ENCODE measurements around the gene TMEM176A. TPM values are rescaled to one million over a fixed set of nuclear protein-coding genes. Genes with fewer than 3 reads are reported as not detected.

TMEM176A gene
- total and polyA plus RNA-seq, 9 donors, result 6.2 to 19.4 (median 13.8) TPM

GRCh38 chr7:150814328-150815001 is 13.9 kb downstream of the TMEM176A start:
- Histone ChIP-seq H3K4me3 (ENCODE audit: low read length) (no peak overlapping the region), H3K27me3 (ENCODE audit: control insufficient read depth, insufficient read depth, low read length) (no peaks in the 10 kb centered on the region), H3K9me3 (replicated peaks; ENCODE audit: control insufficient read depth, low read depth, low read length) (peaks cover 9% of the 10 kb centered on the region), H3K36me3 (ENCODE audit: control insufficient read depth, insufficient read depth, low read length) (no peaks in the 10 kb centered on the region), H3K27ac (ENCODE audit: low read length) (no peak overlapping the region), H3K4me1 (ENCODE audit: control insufficient read depth, insufficient read depth, low read length) (no peaks in the 10 kb centered on the region)
- 63% methylated on average over 5 of the region's 7 CpGs for WGBS (ENCODE audit: insufficient coverage)
- no peak for DNase-seq

DNA sequence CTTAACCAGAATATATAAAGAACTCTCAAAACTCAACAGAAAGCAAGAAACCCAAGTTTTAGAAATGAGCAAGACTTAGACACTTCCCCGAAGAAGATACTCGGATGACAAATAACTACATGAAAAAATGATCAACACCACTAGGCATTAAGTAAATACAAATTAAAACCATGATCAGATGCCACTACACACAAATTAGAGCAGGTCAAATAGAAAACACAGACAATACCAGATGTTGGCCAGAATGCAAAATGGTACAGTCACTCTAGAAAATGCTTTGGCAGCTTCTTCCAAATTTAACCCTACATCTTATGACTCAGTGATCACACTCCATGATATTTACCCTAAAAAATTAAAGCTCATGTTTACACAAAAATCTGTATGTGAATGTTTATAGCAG is 18.4 kb downstream of the TMEM176A start:
- no peak overlapping the region for H3K27ac ChIP-seq (ENCODE audit: low read length)
- DNase-seq, result no peak
- H3K36me3 ChIP-seq (ENCODE audit: control insufficient read depth, insufficient read depth, low read length), result no peaks in the 10 kb centered on the region
- H3K27me3 ChIP-seq (ENCODE audit: control insufficient read depth, insufficient read depth, low read length), result no peaks in the 10 kb centered on the region
- no CpG with 5 or more reads among the region's 2 CpGs for WGBS (ENCODE audit: insufficient coverage)
- peaks cover 4% of the 10 kb centered on the region for H3K4me1 ChIP-seq (ENCODE audit: control insufficient read depth, insufficient read depth, low read length)
- no peak overlapping the region for H3K4me3 ChIP-seq (ENCODE audit: low read length)
- peaks cover 9% of the 10 kb centered on the region for H3K9me3 ChIP-seq (replicated peaks; ENCODE audit: control insufficient read depth, low read depth, low read length)

- H3K4me1 ChIP-seq (ENCODE audit: control insufficient read depth, insufficient read depth, low read length), result peaks cover 4% of the 10 kb centered on the region
- no peak overlapping the region for H3K4me3 ChIP-seq (ENCODE audit: low read length)
- H3K27me3 ChIP-seq (ENCODE audit: control insufficient read depth, insufficient read depth, low read length), result peaks cover 3% of the 10 kb centered on the region
- 75% methylated on average over 4 of the region's 5 CpGs for WGBS (ENCODE audit: insufficient coverage)
- H3K36me3 ChIP-seq (ENCODE audit: control insufficient read depth, insufficient read depth, low read length), result no peaks in the 10 kb centered on the region
- no peak overlapping the region for H3K27ac ChIP-seq (ENCODE audit: low read length)
- DNase-seq, result no peak
- H3K9me3 ChIP-seq (replicated peaks; ENCODE audit: control insufficient read depth, low read depth, low read length), result peaks cover 9% of the 10 kb centered on the region
Measured at GRCh38 chr7:150820148-150820547, 19.6 kb downstream of the TMEM176A start.

DNA sequence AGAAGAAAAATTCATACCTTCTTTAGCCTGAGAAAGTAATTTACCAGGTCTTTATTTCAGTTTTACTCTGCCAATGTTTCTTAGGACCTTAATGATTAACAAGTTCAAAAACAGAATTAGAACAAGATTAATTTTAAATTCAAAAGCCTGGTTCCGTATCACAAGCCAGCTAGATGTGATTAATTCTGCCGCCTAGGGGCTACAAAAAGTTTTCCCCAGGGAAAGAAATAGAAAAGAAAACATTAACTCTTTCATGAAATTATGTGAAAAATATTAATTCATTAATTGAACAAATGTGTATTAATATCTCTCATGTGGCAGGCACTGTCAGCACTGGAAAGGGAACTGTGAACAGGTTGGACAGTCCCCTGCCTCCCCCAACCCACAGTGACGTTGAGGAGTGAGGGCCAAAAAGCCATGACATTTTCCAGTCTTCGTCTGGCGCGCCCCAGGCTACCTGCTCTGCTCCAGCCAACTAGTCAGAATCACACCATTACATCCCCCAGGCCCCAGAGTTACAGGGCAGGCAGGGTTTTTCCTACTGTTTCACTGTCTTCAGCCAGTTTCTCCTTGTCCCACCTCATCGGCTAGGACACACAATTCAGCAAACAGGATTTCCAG is 20.1 kb downstream of the TMEM176A start:
- Histone ChIP-seq H3K9me3 (replicated peaks; ENCODE audit: control insufficient read depth, low read depth, low read length) (peaks cover 9% of the 10 kb centered on the region), H3K4me3 (ENCODE audit: low read length) (no peak overlapping the region), H3K36me3 (ENCODE audit: control insufficient read depth, insufficient read depth, low read length) (no peaks in the 10 kb centered on the region), H3K27ac (ENCODE audit: low read length) (no peak overlapping the region), H3K4me1 (ENCODE audit: control insufficient read depth, insufficient read depth, low read length) (peaks cover 4% of the 10 kb centered on the region), H3K27me3 (ENCODE audit: control insufficient read depth, insufficient read depth, low read length) (peaks cover 3% of the 10 kb centered on the region)
- no peak for DNase-seq
- 76% methylated on average over 5 of the region's 7 CpGs for WGBS (ENCODE audit: insufficient coverage)

- no peak overlapping the region for H3K27ac ChIP-seq (ENCODE audit: low read length)
Measured at GRCh38 chr7:150823043-150823442, 22.5 kb downstream of the TMEM176A start.

GRCh38 chr7:150823484-150824126 is 23.0 kb downstream of the TMEM176A start:
- peak; percentile 22 for DNase-seq
- Histone ChIP-seq H3K4me3 (ENCODE audit: low read length) (no peak overlapping the region), H3K27ac (ENCODE audit: low read length) (no peak overlapping the region), H3K9me3 (replicated peaks; ENCODE audit: control insufficient read depth, low read depth, low read length) (no peaks in the 10 kb centered on the region), H3K27me3 (ENCODE audit: control insufficient read depth, insufficient read depth, low read length) (peaks cover 10% of the 10 kb centered on the region), H3K4me1 (ENCODE audit: control insufficient read depth, insufficient read depth, low read length) (peaks cover 4% of the 10 kb centered on the region), H3K36me3 (ENCODE audit: control insufficient read depth, insufficient read depth, low read length) (no peaks in the 10 kb centered on the region)
- 68% methylated on average over 4 of the region's 10 CpGs for WGBS (ENCODE audit: insufficient coverage)

More at GRCh38 chr7:150823043-150823442, 22.5 kb downstream of the TMEM176A start:
- H3K27me3 ChIP-seq (ENCODE audit: control insufficient read depth, insufficient read depth, low read length), result peaks cover 10% of the 10 kb centered on the region
- peaks cover 4% of the 10 kb centered on the region for H3K4me1 ChIP-seq (ENCODE audit: control insufficient read depth, insufficient read depth, low read length)
- no peaks in the 10 kb centered on the region for H3K9me3 ChIP-seq (replicated peaks; ENCODE audit: control insufficient read depth, low read depth, low read length)
- no peaks in the 10 kb centered on the region for H3K36me3 ChIP-seq (ENCODE audit: control insufficient read depth, insufficient read depth, low read length)
- H3K4me3 ChIP-seq (ENCODE audit: low read length), result no peak overlapping the region
- DNase-seq, result no peak
- WGBS (ENCODE audit: insufficient coverage), result 76% methylated on average over 2 of the region's 8 CpGs

DNA sequence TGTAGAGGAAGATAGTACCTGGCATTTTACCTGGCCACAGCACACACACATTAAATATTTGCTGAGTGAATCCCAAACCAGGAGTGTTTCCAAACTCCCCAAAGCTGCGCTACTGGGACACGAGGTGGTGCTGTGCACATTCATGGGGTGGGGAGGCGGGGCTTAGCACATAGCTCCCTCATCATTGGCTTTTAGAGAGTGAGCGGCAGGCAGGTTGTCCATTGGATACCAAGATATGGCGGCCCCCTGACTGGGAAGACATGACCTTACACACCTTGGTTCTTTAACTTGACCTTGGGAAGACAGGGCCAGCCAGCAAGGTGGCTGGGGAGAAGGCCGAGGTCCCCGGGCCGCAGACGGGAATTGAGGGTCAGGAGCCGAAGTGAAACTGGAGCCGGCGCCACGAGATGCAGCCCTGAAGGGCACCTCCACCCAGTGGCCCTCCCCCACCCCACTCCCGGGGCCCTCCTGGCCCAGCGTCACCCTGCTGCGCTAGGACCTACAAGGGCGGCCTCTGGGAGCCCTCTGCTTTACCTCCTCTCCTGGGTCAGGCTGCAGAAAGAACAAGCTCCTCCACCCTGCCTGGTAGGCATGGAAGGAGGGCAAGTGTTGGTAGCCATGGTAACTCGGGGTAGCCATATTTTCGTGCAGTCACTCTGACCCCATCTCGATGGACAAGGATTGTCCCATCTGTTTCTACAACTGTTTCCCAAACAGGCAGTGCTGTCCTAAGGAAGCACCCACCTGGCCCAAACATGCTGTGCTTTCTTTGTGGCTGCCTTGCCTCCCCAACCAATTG is 24.0 kb downstream of the TMEM176A start:
- H3K9me3 ChIP-seq (replicated peaks; ENCODE audit: control insufficient read depth, low read depth, low read length), result no peaks in the 10 kb centered on the region
- peaks cover 4% of the 10 kb centered on the region for H3K4me1 ChIP-seq (ENCODE audit: control insufficient read depth, insufficient read depth, low read length)
- peaks cover 10% of the 10 kb centered on the region for H3K27me3 ChIP-seq (ENCODE audit: control insufficient read depth, insufficient read depth, low read length)
- no peak overlapping the region for H3K27ac ChIP-seq (ENCODE audit: low read length)
- no peaks in the 10 kb centered on the region for H3K36me3 ChIP-seq (ENCODE audit: control insufficient read depth, insufficient read depth, low read length)
- no peak for DNase-seq
- H3K4me3 ChIP-seq (ENCODE audit: low read length), result no peak overlapping the region
- WGBS (ENCODE audit: insufficient coverage), result 93% methylated on average over 14 of the region's 20 CpGs

GRCh38 chr7:150826061-150826849 is 25.7 kb downstream of the TMEM176A start:
- 55% methylated on average over 5 of the region's 6 CpGs for whole genome bisulfite sequencing (ENCODE audit: insufficient coverage)
- Histone ChIP-seq H3K27me3 (ENCODE audit: control insufficient read depth, insufficient read depth, low read length) (peaks cover 10% of the 10 kb centered on the region), H3K27ac (ENCODE audit: low read length) (no peak overlapping the region), H3K4me1 (ENCODE audit: control insufficient read depth, insufficient read depth, low read length) (peaks cover 4% of the 10 kb centered on the region), H3K9me3 (replicated peaks; ENCODE audit: control insufficient read depth, low read depth, low read length) (no peaks in the 10 kb centered on the region), H3K36me3 (ENCODE audit: control insufficient read depth, insufficient read depth, low read length) (no peaks in the 10 kb centered on the region), H3K4me3 (ENCODE audit: low read length) (no peak overlapping the region)
- no peak for DNase-seq

DNA sequence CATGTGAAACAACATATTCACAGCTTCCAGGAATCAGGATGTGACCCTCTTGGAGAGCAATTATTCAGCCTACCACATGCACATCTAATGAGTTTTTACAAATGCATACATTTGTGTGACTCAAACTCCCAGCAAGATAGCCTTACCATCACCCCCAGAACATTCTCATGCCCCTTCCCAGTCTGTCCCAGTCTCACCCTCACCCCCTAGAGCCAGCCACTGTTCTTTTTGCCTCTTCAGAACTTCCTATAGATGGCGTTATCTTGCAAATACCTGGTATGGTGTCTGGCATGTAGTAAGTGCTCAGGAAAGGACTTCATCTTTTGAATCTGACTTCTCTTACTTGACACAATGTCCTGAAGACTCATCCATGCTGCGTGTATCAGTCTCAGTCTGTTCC is 27.8 kb downstream of the TMEM176A start:
- Histone ChIP-seq H3K4me3 (ENCODE audit: low read length) (no peak overlapping the region), H3K36me3 (ENCODE audit: control insufficient read depth, insufficient read depth, low read length) (no peaks in the 10 kb centered on the region), H3K27me3 (ENCODE audit: control insufficient read depth, insufficient read depth, low read length) (peaks cover 10% of the 10 kb centered on the region), H3K9me3 (replicated peaks; ENCODE audit: control insufficient read depth, low read depth, low read length) (no peaks in the 10 kb centered on the region), H3K4me1 (ENCODE audit: control insufficient read depth, insufficient read depth, low read length) (peaks cover 2% of the 10 kb centered on the region), H3K27ac (ENCODE audit: low read length) (no peak overlapping the region)
- WGBS (ENCODE audit: insufficient coverage), result no CpG with 5 or more reads among the region's 2 CpGs
- DNase-seq, result no peak

All from muscle of leg (tissue), 11 donors.